DMS79 (cell line): ENCODE measurements around the gene GRHL1.
A peak's percentile ranks its signal among the peaks of the same experiment; 100 is the strongest.

ENCODE experiments used
- DNase-seq: peaks from one replicate; lab custom pipeline; 2025; lab: John Stamatoyannopoulos, UW

The GRHL1 gene

DNA sequence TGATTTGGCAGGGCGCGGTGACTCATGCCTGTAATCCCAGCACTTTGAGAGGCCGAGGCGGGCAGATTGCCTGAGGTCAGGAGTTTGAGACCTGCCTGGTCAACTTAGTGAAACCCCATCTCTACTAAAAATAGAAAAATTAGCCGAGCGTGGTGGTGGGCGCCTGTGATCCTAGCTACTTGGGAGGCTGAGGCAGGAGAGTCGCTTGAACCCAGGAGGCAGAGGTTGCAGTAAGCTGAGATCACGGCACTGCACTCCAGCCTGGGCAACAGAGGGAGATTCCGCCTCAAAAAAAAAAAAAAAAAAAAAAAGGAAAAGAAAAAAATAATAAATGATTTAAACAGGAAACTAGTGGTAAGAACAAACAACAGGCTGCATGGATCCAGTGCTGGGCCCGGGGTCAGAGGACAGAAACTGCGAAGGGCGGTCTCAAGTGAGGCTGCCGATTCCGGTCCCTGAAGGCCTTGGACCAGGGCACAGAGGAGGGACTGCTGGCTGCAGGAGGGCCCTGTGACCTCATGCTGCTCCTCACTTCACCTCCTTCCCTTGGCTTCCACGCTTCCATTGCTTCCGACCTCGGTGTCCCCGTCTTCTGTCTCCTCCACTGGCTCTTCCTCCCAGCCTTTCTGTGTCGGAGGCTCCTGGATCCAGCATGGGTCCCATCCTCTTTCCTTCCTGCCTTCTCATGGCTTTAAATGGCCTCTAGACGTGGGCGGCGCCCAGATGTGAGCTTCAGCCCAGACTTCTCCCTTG lies 2.1 kb upstream of the GRHL1 start:
- DNase-seq, result no peak

DNA sequence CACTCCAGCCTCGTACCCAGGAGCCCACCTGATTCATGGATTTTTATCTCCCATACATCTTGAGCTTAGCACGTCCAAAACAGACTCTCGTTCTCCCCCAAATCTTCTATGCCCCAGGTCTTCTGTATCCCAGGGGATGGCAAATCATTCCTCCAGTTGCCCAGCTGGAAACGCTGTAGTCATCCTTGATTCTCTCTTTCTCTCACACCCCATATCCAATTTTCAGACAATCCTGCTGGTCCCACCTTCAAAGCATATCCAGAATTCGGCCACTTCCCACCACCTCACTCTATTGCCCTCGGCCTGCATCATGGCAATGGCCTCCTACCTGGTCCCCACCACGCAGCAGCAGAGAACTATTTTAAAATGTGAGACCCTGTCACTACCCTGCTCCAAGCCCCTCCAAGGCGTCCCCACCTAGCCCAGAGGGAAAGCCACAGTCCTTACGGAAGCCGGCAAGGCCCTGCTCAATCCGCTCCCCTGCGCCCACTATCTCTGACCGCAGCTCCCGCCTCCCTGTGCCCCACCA lies 1.4 kb upstream of the GRHL1 start:
- no peak for DNase-seq

DNA sequence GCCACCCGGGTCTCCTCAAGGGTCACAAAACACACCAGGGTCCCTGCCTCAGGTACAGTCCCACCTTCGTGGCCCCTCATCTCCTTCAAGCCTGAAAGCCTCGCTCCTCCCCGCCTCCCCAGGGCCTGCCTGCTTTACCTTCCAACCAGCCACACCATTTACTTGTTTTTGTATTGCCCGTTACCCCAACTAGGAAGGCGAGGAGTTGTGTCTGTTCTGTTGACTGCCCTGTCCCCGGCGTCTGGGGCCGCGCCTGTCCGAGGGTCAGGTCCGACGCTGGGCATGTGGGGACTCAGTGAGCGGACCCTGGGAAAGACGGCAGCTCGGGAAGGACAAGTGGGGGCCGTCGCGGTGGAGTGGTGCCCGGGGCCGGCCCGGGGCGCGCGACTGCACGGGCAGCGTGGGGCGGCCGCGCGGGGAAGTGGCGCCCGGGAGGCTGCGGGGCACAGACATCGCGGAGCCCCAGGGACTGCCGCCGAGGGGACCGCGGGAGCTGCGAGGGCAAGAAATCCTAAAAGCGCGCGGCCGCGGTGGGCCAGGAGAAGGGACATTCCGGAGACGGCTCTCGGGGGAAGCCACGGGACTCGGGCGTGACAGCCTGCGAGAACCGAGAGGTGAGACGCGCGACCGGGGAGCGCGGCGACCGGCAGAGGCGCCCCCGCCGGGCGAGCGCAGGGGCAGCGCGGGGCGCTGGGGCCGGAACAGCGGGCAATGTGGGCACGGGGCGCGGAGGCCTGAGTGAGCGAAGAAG lies 797 bp upstream of the GRHL1 start:
- DNase-seq, result no peak

DNA sequence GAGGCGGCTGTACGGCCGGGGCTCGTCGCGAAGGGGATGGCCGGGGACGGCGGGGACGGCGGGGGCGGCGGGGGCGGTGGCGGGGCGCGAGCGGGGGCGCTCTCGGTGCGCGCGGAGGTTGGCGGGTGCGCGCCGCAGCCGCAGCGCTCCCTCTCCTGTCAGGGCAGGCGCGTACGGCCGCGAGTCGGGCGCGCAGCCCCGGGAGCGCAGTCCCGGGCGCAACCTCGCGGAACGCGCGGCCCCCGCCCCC lies 296 bp upstream of the GRHL1 start:
- no peak for DNase-seq

DNA sequence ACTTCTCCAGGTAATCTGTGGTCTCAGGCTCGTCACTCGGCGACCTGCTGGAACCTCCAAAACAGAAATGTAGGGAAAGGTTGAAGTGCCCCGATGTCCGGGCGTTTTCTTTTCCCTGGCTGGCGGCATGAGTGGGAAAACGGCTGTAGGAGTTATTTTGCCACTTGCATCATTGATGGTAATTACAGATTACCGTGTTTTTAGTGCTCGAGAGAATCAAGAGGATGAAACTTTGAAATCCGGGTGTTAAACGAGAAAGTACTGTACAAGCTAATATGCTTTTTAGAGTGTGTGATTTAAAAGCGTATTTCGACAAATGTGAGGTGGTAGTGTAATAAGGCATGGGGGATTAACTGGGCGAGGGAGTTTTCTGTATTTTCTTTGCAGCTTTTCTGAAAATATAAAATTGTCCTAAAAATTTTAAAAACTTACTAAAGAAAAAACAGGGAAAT lies 819 bp downstream of the GRHL1 start:
- no peak for DNase-seq

DNA sequence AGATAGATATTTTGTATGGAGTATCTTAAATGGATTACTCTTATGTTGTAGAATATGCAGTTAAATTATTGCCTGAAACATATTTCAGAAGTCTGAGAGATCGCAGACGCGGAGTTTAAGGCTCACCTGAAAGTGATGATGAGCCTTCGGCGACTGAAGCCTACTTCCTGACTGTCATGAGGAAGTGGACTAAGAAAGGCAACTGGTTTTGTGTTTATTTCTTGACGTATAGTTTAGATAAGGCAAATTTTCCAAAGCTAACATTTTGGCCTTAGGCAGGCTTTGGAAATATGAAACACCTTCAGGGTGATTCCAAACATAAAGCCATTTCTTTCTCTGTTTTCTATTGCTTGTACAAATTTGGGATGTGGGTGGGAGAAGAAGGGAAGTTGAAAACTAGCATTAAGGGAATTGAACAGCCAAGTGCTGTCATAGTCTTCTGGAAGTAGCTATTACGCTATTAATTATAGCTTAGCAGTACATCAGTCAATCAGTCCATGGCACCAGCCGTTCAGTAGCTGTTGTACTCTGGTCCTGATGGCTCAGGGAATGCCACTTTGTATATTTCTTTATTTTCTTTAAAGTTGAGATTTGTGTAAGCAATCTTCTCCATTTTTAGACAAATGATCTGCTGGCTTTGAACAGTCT lies 1.5 kb downstream of the GRHL1 start:
- no peak for DNase-seq

DNA sequence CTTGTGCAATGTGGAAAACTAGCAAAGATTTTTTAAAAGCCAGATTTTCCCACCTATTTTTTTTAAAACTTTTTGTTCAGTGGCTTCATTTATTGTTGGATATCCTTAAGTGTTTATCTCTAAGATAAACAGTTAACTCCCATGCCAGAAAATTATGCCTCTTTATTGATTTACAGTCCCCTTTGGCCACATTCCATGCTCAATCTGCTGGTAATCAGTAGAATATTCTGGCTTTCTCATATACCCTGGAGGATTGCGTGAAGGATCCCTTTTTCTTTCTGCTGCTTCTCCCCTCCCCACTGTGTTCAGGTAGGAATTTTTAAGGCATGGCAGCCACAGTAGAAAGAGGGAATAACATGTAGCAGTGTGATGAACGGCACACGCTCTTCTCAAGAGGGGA lies 2.6 kb downstream of the GRHL1 start:
- DNase-seq, result no peak

DNA sequence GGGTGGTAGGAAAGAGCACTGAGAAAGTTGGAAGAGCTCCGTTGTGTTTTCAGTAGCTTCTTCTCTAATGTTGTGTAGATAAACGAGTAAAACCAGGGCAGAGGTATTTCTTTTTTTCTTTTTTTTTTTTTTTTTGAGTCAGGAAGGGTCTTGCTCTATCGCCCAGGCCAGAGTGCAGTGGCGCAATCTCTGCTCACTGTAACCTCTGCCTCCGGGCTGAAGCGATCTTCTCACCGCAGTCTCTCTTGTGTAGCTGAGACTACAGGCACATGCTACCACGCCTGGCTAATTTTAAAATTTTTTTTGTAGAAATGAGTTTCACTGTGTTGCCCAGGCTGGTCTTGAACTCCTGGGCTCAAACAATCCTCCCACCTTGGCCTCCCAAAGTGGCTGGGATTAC lies 6.6 kb downstream of the GRHL1 start:
- DNase-seq, result no peak

DNA sequence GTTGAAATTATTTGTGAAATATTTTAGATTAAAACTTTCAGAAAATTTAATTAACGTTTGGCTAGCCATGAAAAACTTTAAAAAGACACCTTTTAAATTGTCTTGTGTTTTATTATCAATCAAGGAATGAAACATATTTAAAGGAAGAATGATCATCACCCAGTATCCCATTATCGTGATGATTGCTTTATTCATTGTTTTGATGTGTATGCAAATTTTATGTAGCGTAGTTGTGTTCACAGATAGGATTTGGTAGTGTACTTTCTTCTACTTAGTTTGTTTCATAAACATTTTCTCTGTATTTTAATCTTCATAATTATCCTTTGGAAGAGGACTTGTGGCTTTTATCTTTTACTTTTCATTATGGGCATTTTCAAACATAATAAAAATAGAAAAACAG lies 7.8 kb downstream of the GRHL1 start:
- no peak for DNase-seq

DNA sequence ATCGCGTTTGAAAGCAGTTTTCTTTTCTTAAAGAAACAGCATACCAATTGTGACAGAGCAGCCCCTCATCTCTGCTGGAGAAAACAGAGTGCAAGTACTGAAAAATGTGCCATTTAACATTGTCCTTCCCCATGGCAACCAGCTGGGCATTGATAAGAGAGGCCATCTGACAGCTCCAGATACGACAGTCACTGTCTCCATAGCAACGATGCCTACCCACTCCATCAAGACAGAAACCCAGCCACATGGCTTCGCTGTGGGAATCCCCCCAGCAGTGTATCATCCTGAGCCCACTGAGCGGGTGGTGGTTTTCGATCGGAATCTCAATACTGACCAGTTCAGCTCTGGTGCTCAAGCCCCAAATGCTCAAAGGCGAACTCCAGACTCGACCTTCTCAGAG lies 9.5 kb downstream of the GRHL1 start:
- DNase-seq, result no peak

DNA sequence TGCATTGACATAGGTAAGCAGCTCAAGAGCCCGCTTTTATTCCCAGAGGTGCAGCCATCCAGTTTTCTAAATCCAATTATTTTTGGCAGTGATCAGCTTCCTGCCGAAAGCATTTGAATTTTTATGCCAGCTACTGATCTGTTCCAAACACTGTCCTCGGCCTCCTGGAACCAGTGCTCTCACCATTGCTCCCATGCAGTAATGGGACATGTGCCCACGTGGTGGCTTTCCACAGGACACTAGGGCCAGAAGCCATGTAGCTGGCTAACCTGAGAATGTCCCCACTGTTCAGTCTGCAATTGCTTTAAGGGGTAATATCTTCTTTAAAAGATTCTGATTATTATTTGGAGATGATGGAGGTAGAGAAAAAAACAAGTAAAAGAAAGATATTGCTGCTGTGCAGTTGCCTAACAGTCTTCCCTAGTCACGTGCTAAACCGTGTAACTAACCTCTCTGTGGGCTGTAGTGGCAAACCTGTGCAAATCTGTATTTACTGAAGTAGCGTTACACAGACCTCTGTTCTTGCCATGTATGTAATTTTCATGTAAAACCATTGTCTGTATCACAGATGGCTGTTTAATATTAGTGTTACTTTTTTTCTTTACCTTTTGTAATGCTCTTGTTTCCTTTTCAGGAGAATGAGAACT lies 13.0 kb downstream of the GRHL1 start:
- DNase-seq, result no peak

DNA sequence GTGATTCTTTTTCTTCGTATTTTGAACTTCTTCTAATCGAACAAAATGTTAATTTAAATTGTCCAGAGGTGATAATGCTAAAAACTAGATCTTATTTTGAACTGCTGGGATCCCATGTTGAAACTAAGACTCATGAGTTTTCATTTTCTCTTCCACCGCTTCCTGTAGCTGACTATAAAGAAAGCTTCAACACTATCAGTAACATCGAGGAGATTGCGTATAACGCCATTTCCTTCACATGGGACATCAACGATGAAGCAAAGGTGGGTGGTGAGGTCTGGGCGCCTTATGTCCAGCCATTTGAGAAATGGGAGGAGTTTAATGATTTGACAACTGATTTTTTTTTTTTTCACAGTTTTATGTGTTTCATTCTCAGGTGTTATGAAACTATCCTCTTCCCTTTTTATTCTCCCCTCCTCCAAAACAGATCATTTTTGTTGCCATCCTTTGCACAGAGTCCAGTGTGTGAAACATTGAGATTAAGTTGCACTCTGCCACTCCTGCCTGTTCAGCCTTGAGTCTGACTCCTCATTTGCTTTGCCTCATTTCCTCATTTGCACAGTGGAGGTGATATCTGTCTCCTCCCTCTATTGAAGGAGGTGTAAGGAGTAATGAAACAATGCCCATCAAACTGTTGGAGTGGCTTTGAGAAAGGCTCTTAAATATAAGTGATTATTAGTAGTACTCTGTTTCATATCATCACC lies 13.8 kb downstream of the GRHL1 start:
- no peak for DNase-seq

DNA sequence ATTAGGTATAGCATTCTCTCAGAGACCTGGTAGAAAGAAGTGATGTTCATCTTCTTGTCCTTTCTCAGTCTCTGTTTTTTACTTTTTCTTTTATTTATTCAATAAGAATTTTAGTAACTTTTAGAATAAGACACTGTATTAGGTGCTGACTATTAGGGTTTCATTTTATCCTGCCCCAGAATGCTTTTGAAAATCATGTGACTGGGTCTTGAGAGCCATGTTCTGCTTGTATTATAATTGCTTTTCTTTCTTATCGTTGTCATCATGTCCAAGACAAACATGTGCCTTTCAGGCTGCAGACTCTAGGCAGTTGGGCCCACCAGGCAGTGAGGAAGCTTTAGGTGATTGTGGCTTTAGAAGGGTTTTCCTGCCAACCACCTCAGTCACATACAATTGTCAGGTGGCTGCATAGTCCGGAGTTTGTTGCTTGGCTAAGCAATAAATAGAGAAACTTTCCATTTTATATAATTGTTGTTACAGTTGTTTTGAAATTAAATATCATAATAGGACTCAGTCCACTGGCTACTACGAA lies 15.1 kb downstream of the GRHL1 start:
- DNase-seq, result no peak

DNA sequence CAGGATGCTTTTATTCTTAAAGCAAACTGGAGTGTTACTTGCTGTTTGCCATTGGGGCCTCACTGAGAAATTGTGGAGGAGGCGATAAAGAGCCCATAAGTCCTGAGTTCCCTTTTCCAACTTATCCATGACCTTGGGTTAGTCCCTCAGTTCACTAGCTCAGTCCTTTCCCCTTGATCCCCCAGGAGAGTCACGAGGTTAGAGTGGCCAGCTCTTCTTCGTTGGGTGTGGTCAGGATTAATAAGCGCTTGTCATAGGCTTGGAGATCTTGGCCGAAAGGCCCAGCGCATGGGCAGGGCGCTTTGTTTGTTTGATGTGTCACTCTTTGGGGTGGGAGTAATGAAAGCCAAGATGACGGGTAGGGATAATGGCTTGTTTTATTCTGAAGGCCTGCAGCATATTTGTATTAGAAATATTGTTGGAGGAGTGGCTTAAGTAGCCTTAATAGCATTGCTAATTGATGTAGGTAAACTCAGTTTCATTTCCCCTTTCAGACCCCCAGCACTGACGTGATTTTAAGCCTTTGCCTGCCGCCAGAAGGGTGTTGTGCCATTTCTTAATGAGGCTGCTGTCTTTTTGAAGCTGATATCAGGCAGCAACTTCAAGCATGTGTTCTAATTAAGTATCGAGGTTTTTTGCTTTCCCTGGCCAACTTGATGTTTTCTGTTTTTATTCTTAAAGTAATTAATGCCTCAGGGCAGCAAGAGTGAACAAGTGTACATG lies 15.7 kb downstream of the GRHL1 start:
- DNase-seq, result no peak

DNA sequence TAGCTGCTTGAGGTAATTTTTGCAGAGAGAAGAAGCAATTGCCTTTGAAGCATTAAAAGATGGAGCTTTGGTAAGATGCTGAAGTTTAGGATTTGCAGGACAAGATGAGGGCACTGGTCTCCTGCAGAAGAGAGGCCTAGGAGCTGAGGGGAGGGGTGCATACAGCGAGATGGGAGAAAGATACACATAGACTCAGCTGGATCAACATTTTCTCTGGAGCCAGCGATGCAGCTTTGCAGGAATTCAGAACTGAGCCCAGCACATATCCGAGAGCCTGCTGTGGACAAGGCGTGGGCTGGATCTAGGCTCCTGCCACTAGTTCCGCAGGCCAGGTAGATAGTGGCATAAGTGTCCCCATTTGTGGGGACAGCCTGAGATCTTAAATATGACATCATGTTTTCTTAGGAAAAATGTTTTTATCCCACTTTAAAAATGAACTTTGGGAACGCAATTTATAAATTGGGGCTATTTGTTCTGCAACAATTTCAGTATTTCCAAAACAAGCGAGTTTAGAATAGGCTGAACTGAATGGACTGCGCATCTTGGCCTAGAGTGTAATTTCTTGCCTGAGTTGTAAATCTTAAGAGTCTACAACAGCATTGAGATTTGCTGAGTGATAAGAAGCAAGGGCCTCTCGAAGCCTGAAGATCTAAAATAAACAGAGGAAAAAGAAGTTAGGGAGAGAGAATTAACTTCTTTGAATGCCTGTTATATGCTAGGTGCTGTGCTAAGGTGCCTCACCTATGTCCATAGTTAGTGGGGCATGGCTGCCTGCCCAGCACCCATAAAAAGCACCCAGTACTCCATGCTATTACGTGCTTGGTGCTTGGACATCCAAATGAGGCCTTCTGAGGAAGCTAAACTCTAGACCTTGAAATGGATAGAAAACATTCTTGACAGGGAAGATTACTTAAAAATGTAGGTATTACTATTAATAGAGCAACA lies 17.3 kb downstream of the GRHL1 start:
- DNase-seq, result peak; percentile 65

DNA sequence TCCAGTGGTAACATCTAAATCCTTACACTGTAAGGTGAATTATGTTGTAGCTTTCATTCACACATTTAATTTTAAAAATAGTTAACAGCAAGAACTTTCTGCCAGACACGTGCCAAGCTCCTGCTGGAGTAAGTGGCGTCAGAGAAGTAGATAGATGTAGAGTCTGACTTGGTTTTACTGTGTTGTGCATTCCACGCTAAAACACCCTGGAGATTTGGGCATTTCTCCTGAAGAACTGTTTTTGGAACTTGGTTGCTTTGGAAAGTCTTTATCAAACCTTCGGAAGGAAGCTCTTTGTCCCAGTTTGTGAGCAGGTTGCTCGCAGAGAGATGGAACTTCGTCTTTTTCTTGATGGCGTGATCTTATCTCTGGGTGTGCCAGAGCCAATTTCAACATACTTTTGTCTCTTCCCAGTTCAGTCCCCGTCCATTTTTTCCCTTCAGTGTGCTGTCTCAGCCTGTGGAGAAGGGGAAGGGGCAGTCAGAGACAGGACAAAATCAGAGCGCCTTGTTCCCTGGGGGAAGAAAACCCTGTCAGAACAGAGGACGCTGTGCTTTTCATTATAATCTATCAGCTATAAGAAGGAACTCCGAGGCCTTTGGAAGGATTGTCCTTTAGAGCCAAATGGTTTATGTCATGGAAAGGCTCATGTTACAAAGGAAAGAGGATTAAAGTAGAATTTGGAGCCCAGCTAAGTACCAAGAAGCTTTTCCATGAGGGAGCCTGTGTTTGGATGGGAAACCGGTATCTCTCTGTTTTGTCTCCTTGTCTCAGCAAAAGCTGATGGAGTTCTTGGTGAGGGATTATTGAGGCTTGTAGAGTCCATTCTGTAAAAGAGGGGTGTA lies 18.9 kb downstream of the GRHL1 start:
- DNase-seq, result no peak

DNA sequence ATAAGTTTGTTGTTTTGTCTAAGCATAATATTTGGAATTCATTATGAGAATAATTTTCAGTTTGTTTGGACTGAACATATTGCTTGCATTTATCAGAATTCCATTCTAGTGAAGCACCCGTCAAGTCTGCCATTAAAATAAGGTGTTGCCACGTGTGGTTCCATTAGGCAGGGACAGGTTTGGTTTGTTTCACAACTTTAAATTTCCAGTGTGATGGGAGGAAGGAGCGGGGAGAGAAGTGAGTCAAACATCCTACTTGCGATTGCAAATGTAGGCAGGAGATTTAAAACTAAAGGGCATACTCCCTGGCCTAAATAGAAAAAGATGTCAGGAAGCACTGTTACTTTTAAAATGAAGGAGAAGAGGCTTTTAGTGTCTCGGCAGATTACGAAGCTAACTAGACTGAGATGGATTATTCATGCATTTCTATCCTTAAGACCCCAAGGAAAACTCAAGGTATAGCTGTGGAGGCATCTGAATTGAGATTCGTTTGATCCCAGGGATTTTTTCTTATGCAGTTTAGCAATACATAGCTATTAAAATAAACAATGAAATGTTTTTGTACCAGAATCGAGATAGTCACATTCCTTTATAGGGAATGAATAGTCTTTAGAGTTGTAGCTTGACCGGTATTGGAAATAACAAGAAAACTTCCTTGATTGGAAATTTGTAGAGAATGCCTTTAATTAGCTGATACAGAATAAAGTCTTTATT lies 19.8 kb downstream of the GRHL1 start:
- no peak for DNase-seq

DNA sequence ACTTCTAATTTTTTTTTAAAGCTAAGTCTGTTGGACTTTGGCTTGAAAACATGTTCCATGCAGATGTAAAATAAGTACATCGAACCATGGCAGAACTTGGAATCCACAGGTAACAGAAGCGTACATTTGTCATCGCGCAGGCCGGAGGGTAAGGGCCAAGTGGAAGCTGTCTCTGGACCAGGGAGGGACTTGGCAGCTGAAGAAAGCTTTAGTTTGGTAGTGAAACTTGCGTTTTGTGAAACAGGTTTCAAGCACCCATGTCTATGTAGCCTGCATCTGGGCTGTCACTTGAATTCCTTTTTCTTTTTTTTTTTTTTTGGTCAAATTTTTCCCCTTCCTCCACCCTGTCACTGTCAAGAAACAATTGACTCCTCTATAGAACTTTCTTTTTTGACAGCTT lies 20.4 kb downstream of the GRHL1 start:
- no peak for DNase-seq
